OCI-LY3 (cell line): ENCODE data around the gene PTPRD.

Experiments
- EZH2phosphoT487 ChIP-seq: fragments of 200-600 bp; shearing (Covaris generic); IDR thresholded peaks from 2 replicates; pipeline ENCODE4 v1.6.1; 2018; ENCODE audit warnings: antibody characterized with exemption, mixed run types, low read depth
- TF ChIP-seq, protein P1 (sequence below): fragments of 200-600, 300-600 bp; sonication (generic); IDR thresholded peaks from 2 replicates; pipeline ENCODE4 v1.5.1; 2014; ENCODE audit warnings: antibody characterized with exemption, low read length, low read depth

DNA sequence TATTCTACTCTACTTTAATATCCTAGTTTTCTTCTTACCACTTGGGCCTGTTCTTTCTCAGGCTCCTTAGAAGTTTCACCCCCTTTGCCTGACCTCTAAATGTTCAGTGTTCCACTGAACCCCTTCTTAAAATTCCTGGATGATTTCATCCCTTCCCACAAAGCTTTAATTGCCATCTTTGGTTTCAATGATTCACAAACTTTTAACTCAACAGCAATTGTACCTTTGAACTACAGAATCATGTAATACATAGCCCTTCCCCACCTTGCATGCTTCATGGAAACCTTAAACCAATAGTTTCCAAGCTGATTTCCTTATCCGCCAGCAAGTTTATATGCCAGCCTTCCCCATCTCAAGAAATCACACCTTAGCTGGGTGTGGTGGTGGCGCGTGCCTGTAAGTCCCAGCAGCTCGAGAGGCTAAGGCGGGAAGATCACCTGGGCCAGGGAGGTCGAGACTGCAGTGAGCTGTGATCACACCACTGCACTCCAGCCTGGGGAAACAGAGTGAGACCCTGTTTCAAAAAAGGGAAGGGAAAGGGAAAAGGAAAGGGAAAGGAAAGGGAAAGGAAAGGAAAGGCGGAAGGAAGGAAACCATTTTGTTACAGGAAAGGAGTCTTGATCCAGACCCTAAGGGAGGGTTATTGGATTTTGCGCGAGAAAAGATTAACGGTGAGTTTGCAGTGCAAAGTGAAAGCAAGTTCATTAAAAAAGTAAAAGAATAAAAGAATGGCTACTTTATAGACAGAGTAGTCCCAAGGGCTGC lies 1789.5 kb downstream of the PTPRD start:
- TF ChIP-seq, protein P1, sequence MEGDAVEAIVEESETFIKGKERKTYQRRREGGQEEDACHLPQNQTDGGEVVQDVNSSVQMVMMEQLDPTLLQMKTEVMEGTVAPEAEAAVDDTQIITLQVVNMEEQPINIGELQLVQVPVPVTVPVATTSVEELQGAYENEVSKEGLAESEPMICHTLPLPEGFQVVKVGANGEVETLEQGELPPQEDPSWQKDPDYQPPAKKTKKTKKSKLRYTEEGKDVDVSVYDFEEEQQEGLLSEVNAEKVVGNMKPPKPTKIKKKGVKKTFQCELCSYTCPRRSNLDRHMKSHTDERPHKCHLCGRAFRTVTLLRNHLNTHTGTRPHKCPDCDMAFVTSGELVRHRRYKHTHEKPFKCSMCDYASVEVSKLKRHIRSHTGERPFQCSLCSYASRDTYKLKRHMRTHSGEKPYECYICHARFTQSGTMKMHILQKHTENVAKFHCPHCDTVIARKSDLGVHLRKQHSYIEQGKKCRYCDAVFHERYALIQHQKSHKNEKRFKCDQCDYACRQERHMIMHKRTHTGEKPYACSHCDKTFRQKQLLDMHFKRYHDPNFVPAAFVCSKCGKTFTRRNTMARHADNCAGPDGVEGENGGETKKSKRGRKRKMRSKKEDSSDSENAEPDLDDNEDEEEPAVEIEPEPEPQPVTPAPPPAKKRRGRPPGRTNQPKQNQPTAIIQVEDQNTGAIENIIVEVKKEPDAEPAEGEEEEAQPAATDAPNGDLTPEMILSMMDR: no peak
- TF ChIP-seq EZH2phosphoT487: no peak
